Activated naive CD8-positive, alpha-beta T cell treated with anti-CD3 and anti-CD28 coated beads, Interleukin-2, amount 50 U/mL, for 16 hours (primary cell): Measurements from ENCODE around the gene WT1.

ENCODE experiments used
- DNase-seq: peaks from one replicate; pipeline ENCODE4 v3.0.0-alpha.2; 2020; ENCODE audit warnings: low read depth, low spot score

Gene WT1

DNA sequence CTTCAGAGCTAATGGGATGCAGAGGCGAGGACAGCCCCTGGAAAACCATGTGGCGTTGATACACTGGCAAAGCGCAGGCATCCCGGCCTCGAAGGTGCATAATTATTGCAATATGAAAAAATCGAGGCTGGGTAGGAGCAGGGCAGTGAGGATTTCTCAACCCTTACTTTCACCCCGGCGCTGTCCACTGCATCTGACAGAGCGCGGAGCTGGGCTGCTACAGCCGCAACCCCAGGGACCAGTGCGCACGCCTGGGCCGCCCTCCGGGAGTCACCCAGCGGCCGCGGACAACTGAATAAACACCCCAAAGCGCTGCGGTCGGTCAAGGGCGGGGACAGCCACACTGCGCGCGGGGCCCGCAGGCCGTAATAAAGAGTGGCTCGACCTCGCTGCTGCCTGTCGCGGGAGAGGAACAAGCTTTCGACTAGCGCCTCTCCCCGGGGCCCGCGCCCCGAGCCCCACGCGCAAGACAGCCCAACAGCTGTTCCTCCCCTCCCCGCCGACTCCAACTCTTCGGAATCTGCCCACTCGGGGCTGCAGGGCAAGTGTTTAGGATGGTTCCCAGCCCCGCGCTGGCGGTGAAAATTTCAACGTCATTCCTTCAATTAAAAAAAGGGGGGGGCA lies 3.6 kb upstream of the WT1 start:
- DNase-seq = no peak

GRCh38 chr11:32438346-32438865 lies 3.1 kb upstream of the WT1 start:
- no peak for DNase-seq

GRCh38 chr11:32437495-32438345 lies 2.4 kb upstream of the WT1 start:
- DNase-seq = no peak

DNA sequence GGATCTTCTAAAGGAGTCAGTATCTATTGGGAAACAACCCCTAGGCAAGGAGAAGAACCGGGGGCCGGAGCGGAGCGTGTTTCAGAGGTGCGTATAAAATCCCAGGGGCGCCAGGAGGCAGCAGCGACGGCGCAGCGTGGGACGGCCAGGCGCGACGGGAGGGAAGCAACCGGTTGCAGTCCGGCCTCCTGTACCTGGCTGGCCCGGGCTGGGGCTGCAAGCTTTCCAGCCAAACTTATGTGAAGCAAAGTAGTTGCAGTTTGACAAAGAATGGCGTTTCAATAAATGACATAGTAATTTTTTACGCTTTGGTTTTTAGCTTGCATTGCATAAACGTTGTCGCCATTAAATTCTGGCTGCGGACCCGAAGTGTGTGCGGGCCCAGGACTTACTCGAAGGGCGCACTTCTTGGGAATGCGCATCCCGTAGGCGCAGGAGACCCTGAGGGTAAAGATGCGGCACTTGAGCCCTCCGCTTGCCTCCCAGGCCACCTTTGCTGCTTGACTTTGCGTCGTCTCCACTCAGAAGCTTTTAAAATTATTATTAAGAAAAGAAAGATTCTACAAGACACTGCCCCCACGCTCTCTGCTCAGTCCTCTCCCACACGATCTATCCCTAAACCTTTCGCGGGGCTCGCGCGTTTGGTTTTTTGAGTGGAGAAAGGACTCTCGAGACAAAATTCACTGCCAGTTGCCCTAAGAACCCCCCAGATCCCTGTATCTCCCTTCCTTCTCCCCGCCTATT lies 1.6 kb upstream of the WT1 start:
- DNase-seq = no peak

DNA sequence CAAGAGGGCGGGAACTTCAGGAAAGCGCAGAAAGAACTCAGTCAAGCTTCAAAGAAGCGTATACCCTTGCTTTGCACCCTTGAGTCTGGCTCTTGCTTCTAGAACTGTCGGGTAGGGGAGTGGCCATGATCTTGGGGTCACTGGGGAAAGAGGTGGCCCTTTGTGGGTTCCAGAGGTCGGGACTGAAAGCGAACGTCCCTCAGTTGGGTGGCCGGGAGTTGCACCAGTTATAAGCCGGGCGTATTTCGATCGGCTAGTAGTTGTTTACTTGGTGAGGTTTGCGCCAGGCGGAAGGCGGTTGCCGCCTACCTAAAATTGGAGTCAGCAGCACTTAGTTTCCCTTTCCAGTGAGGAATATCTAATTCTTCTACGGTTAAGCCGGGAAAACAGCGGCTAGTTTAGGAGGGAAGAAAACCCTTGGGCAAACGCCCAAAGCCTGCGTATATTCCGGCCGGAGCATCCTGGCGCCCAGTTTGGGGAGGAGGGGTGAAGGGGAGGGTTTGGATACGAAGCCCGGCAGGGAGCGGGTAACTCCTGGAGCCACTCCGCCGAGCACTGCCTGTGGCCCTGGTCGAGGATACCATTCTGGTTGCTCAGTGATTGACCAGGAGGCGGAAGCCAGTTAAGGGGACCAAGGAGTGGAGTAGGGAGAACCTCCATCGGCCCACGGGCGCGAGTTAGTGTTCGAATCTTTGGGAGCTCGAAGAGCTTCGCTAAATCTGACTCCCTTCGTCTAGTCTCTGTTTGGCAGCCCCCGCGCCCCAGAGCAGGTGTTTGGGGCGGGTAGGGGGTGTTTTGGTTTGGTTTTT lies 807 bp upstream of the WT1 start:
- DNase-seq = no peak

DNA sequence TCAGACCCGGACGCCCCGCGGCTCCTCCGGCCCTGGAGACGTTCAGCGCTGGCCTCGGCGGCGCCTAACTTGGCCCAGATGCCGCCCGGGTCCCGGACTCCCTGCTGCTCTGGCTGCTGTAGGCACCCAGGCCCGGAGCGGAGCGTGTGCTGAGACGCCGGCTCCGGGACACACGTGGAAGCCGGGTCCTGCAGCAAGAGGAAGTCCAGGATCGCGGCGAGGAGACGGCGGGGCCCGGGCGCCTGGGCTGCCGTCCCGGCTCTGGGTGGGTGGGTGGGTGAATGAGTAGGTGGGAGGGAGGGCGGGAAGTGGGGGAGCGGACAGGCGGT lies 223 bp downstream of the WT1 start:
- no peak for DNase-seq

DNA sequence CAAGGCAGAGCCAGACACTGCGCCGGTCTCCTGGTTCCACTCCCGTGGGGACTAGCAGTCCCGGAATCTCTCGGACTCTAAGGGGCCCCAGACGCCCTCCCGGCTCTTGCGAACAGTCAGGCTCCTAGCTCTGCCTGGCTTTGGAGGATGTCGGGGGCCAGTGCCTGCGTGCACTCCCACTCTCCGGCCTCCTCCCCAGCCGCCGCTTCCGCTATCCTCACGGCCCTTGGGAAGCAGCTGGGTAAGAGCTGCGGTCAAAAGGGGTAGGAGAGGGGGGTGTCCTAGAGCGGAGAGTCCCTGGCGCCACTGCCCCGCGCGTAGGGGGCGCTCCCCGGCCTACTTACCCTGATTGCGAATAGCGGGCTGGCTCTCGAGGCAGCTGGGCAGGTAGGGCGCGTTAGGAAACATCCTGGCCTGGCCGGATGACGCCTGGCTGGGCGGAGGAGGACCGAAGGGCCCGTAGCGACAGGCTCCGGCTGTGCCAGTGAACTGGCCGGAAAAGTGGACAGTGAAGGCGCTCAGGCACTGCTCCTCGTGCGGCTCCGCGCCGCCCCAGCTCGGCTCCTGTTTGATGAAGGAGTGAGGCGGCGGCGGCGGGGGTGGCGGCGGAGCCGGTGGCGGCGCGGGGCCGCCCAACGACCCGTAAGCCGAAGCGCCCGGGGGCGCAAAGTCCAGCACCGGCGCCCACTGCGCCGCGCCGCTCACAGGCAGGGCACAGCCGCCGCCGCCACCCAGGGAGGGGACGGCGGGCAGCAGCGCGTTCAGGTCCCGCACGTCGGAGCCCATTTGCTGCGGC lies 785 bp downstream of the WT1 start:
- DNase-seq = no peak

- DNase-seq = no peak
These were observed 1.4 kb downstream of the WT1 start for GRCh38 chr11:32433914-32434355.

DNA sequence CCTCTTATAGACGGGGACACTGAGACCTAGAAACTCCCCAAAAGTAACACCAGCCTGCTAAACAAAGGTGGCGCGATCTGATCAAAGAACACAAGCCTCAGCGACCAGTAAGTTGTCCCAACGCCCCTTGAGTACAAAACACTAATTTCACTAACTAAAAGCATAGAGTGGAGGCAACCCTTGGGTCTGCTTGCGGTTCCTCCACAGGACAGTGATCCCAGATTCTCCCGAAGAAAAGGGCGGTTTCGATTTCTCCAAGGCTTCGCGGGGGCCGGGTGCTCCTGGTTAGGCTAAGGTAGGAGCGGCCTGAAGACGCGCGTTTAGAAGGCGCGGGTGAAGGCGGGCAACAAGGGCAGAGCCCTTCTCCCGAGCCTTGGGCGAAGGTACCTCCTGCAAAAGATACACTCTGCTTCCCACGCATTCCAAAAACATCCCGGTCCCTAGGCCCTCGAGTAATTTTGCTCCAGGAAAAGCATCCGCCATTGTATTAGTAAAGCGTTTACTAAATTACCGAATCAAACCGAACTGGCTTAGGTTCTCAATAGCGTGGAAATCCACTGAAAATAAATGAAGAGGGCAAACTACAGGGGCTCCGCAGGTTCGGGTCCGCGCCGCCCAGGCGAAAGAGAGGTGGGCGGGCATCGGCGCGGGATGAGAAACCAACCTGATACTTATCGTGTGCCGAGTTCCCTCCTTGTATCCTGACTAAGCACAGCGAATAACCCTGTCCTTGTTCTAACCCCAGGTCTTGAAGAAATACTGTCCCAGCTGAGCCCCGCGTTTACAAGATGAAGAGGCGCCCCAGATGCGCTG lies 2.0 kb downstream of the WT1 start:
- no peak for DNase-seq

GRCh38 chr11:32432565-32432964 lies 2.8 kb downstream of the WT1 start:
- DNase-seq = no peak

GRCh38 chr11:32430568-32431381 lies 4.6 kb downstream of the WT1 start:
- DNase-seq = no peak

- DNase-seq = no peak
These were observed 5.9 kb downstream of the WT1 start for GRCh38 chr11:32429477-32429876.

- no peak for DNase-seq
These were observed 6.6 kb downstream of the WT1 start for GRCh38 chr11:32428665-32429303.

- DNase-seq = no peak
These were observed 7.2 kb downstream of the WT1 start for GRCh38 chr11:32427935-32428664.

GRCh38 chr11:32427616-32427934 lies 7.8 kb downstream of the WT1 start:
- no peak for DNase-seq

GRCh38 chr11:32426819-32427615 lies 8.3 kb downstream of the WT1 start:
- no peak for DNase-seq

DNA sequence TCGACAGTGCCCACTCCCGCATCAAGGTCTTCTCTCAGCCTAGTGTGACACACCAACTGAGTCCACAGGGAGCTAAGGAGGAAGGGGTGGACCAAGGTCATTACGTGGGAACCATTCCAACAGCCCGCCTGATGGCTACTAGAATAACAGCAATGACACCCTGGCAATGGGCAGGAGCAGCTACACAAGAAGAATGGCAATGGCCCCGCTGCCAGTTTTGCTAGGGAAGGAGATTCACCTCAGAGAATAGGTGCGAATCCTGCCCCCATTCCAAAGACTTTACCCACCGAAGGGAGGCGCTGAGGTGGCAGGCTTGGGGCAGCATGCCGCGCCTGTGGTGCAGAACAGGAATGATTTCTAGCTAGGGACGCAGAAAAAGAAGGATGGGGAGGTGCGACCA lies 9.1 kb downstream of the WT1 start:
- no peak for DNase-seq
